ENCODE measurements around the gene RANBP3L. TPM values are rescaled to one million over a fixed set of nuclear protein-coding genes. Genes with fewer than 3 reads are reported as not detected.

Gene RANBP3L
- total RNA-seq, 4 donors from 2014 or later: 2.2 to 13.7 (median 3.1) TPM

GRCh38 chr5:36253575-36253974, 48.1 kb downstream of the RANBP3L start:
- Histone ChIP-seq H3K9me3 (no peaks in the 10 kb centered on the region), H3K36me3 (no peaks in the 10 kb centered on the region), H3K27me3 (no peaks in the 10 kb centered on the region), H3K4me1 (peaks cover 3 to 47% (median 38%) of the 10 kb centered on the region in 4 donors), H3K4me3 (no peak overlapping the region), H3K27ac (replicated peaks in 1 of 4) (peak overlapping the region; percentile 65 to 72 (median 70))
- intact Hi-C loops (cut with DNase I): no loop called here
- DNase-seq (ENCODE audit: extremely low spot score): no peak
- TF ChIP-seq EP300 (IDR thresholded peaks at IDR 0.05) (no peak), CTCF (IDR thresholded peaks at IDR 0.05) (no peak), POLR2AphosphoS5 (IDR thresholded peaks at IDR 0.05) (no peak), POLR2A (IDR thresholded peaks at IDR 0.05; ENCODE audit: low read depth) (no peak)
- WGBS: 69% methylated on average over 4 of the region's 4 CpGs

GRCh38 chr5:36252722-36253365, 48.9 kb downstream of the RANBP3L start:
- peak overlapping the region; percentile 65 to 72 (median 70) for H3K27ac ChIP-seq (replicated peaks in 1 of 4)
- WGBS: 53% methylated on average over 3 of the region's 3 CpGs
- TF ChIP-seq POLR2A (IDR thresholded peaks at IDR 0.05; ENCODE audit: low read depth): no peak
- TF ChIP-seq POLR2AphosphoS5 (IDR thresholded peaks at IDR 0.05): peak in 1 of 2 donors; percentile 13
- TF ChIP-seq CTCF (IDR thresholded peaks at IDR 0.05): no peak
- TF ChIP-seq EP300 (IDR thresholded peaks at IDR 0.05): no peak

GRCh38 chr5:36251218-36251617, 50.5 kb downstream of the RANBP3L start:
- Histone ChIP-seq H3K27me3 (no peaks in the 10 kb centered on the region), H3K9me3 (no peaks in the 10 kb centered on the region), H3K4me3 (no peak overlapping the region), H3K36me3 (no peaks in the 10 kb centered on the region), H3K4me1 (peaks cover 3 to 47% (median 38%) of the 10 kb centered on the region in 4 donors), H3K27ac (replicated peaks in 1 of 4) (peak overlapping the region in 3 of 4 donors; percentile 35 to 72 (median 71))
- TF ChIP-seq POLR2AphosphoS5 (IDR thresholded peaks at IDR 0.05): no peak
- no peak for TF ChIP-seq CTCF (IDR thresholded peaks at IDR 0.05)
- TF ChIP-seq EP300 (IDR thresholded peaks at IDR 0.05): no peak
- TF ChIP-seq POLR2A (IDR thresholded peaks at IDR 0.05; ENCODE audit: low read depth): no peak
- 84% methylated on average over 3 of the region's 3 CpGs for WGBS
- intact Hi-C loops (cut with DNase I): no loop called here
- no peak for DNase-seq (ENCODE audit: extremely low spot score)

More at GRCh38 chr5:36252722-36253365, 48.9 kb downstream of the RANBP3L start:
- H3K4me3 ChIP-seq: no peak overlapping the region
- H3K36me3 ChIP-seq: no peaks in the 10 kb centered on the region
- no peaks in the 10 kb centered on the region for H3K9me3 ChIP-seq
- no peak for DNase-seq (ENCODE audit: extremely low spot score)
- intact Hi-C loops (cut with DNase I): no loop called here
- H3K4me1 ChIP-seq: peaks cover 3 to 47% (median 38%) of the 10 kb centered on the region in 4 donors
- no peaks in the 10 kb centered on the region for H3K27me3 ChIP-seq

- H3K4me3 ChIP-seq: no peak overlapping the region
- no peak for TF ChIP-seq POLR2AphosphoS5 (IDR thresholded peaks at IDR 0.05)
- no peak for TF ChIP-seq POLR2A (IDR thresholded peaks at IDR 0.05; ENCODE audit: low read depth)
- TF ChIP-seq CTCF (IDR thresholded peaks at IDR 0.05): no peak
- no peak for TF ChIP-seq EP300 (IDR thresholded peaks at IDR 0.05)
- peak overlapping the region in 3 of 4 donors; percentile 35 to 72 (median 71) for H3K27ac ChIP-seq (replicated peaks in 1 of 4)
- no peaks in the 10 kb centered on the region for H3K27me3 ChIP-seq
- WGBS: 64% methylated on average over 4 of the region's 4 CpGs
- DNase-seq (ENCODE audit: extremely low spot score): no peak
- no peaks in the 10 kb centered on the region for H3K9me3 ChIP-seq
- intact Hi-C loops (cut with DNase I): no loop called here
- no peaks in the 10 kb centered on the region for H3K36me3 ChIP-seq
- H3K4me1 ChIP-seq: peaks cover 3 to 47% (median 38%) of the 10 kb centered on the region in 4 donors
These were observed 51.3 kb downstream of the RANBP3L start for GRCh38 chr5:36250427-36250826.

Measured in esophagus muscularis mucosa (tissue), 4 donors.